Measurements from ENCODE around the gene RNF168.
A peak's percentile ranks its signal among the peaks of the same experiment; 100 is the strongest.

RNF168 gene

DNA sequence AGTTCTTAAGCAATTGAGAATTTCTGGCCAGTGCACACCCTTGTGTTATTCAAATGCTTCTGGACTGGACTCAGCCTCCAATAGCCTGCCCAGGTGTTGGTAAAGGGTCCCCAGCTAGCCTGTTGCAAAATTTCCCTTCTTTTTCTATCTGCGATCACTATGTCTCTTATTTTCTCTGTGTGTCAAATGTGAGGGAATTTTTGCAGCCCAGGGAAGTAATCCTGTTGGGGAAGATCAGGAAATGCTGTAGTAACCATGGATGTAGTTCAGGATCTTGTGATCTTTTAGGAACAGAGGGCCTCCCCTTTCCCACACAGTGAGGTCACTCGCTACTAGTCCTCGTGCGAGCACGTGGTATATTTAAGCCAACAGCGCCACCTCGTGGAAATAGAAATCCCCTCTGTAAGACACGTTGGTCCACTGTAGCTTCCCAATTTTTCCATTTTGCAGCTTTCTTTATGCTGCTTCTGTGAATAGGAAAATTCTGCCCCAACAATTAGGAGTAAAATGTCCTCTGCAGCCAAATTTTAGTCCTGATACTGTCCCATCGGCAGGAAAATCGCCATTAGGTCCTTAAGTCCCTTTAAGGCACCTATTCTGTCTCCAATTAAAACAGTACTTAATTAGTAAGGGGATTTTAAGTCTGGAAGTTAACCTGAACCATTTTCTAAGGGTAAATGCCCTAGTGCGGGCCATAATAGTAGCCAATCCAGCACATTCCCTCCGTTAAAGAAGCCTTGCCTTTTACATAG, 15.6 kb upstream of the RNF168 start:
- no peaks in the 10 kb centered on the region for H3K27me3 ChIP-seq
- H3K4me3 ChIP-seq (ENCODE audit: low read depth in 1 of 2, low read length in 1 of 2): no peak overlapping the region
- no peak overlapping the region for H3K27ac ChIP-seq
- H3K36me3 ChIP-seq: no peaks in the 10 kb centered on the region
- TF ChIP-seq, protein P1, sequence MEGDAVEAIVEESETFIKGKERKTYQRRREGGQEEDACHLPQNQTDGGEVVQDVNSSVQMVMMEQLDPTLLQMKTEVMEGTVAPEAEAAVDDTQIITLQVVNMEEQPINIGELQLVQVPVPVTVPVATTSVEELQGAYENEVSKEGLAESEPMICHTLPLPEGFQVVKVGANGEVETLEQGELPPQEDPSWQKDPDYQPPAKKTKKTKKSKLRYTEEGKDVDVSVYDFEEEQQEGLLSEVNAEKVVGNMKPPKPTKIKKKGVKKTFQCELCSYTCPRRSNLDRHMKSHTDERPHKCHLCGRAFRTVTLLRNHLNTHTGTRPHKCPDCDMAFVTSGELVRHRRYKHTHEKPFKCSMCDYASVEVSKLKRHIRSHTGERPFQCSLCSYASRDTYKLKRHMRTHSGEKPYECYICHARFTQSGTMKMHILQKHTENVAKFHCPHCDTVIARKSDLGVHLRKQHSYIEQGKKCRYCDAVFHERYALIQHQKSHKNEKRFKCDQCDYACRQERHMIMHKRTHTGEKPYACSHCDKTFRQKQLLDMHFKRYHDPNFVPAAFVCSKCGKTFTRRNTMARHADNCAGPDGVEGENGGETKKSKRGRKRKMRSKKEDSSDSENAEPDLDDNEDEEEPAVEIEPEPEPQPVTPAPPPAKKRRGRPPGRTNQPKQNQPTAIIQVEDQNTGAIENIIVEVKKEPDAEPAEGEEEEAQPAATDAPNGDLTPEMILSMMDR (IDR thresholded peaks at IDR 0.05): peak; percentile 59
- no peaks in the 10 kb centered on the region for H3K4me1 ChIP-seq (ENCODE audit: control insufficient read depth in 1 of 2, insufficient read depth in 1 of 2, low read depth in 1 of 2, low read length in 1 of 2)
- H3K9me3 ChIP-seq: peaks cover 24% of the 10 kb centered on the region

DNA sequence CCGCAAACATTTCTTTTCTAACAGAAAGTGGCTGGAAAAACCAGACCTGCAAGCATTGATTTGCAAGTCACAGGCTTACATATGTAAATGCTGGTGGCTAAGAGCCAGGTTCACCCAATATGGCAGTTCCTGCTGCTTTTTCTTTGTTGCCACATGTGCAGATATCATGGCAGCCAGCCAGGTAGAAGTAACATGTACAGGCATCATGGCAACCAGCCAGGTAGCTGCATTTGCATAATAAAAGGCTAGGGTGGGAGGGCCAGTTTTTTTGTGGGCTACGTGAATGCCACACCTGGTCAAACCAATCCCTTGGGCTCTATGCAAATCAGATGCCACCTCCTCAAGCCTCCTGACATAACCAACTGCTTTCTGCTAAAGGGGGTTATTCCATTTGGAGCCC, 14.4 kb upstream of the RNF168 start:
- TF ChIP-seq, protein P1 (IDR thresholded peaks at IDR 0.05): no peak
- Histone ChIP-seq H3K27ac (no peak overlapping the region), H3K4me1 (ENCODE audit: control insufficient read depth in 1 of 2, insufficient read depth in 1 of 2, low read depth in 1 of 2, low read length in 1 of 2) (no peaks in the 10 kb centered on the region), H3K9me3 (peaks cover 24% of the 10 kb centered on the region), H3K27me3 (no peaks in the 10 kb centered on the region), H3K4me3 (ENCODE audit: low read depth in 1 of 2, low read length in 1 of 2) (no peak overlapping the region), H3K36me3 (no peaks in the 10 kb centered on the region)

GRCh38 chr3:196517162-196517800, 13.7 kb upstream of the RNF168 start:
- no peak overlapping the region for H3K27ac ChIP-seq
- H3K36me3 ChIP-seq: no peaks in the 10 kb centered on the region
- H3K4me1 ChIP-seq (ENCODE audit: control insufficient read depth in 1 of 2, insufficient read depth in 1 of 2, low read depth in 1 of 2, low read length in 1 of 2): no peaks in the 10 kb centered on the region
- H3K4me3 ChIP-seq (ENCODE audit: low read depth in 1 of 2, low read length in 1 of 2): no peak overlapping the region
- H3K27me3 ChIP-seq: no peaks in the 10 kb centered on the region
- peaks cover 24% of the 10 kb centered on the region for H3K9me3 ChIP-seq
- TF ChIP-seq, protein P1 (IDR thresholded peaks at IDR 0.05): no peak

DNA sequence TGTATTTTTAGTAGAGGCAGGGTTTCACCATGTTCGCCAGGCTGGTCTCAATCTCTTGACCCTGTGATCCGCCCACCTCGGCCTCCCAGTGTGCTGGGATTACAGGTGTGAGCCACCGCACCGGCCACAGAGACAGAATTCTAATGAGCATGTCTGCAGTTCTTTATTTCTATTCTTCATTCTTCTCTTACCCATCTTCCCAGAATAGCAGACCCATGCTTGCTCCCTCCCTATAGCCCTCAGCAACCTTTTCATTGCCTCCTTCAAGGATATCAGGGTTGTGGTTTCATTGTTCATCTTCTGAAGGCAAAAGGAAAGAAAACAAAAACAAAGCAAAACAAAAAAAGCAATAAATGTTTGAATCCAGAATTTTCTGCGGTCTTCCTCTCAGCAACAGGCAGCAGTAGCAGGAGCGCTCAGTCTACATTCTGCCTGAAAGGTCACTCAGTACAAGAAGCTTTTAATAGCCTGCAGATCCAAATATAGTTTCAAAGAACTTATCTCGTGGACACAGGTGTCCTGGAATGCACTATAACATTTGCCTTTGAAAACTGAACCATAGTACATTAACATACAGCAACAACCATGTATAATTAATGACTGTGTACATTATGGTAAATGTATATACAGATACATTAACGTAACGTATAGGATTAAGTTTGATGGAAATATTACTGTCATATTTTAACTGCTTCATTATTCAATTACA, 11.5 kb upstream of the RNF168 start, which contains the start of gene SMCO1:
TSS of gene SMCO1 (minus strand) at position 434 of the 709 bp plus-strand sequence. CDS start at position 297, 137 bp downstream.
- TF ChIP-seq, protein P1 (IDR thresholded peaks at IDR 0.05): no peak
- Histone ChIP-seq H3K4me1 (ENCODE audit: control insufficient read depth in 1 of 2, insufficient read depth in 1 of 2, low read depth in 1 of 2, low read length in 1 of 2) (no peaks in the 10 kb centered on the region), H3K4me3 (ENCODE audit: low read depth in 1 of 2, low read length in 1 of 2) (no peak within 1 kb of the TSS), H3K27me3 (no peaks in the 10 kb centered on the region), H3K36me3 (no peaks in the 10 kb centered on the region), H3K27ac (no peak within 1 kb of the TSS), H3K9me3 (peaks cover 21% of the 10 kb centered on the region)

GRCh38 chr3:196514350-196514716, 10.8 kb upstream of the RNF168 start:
- Histone ChIP-seq H3K4me3 (ENCODE audit: low read depth in 1 of 2, low read length in 1 of 2) (no peak overlapping the region), H3K27me3 (no peaks in the 10 kb centered on the region), H3K36me3 (no peaks in the 10 kb centered on the region), H3K9me3 (peaks cover 14% of the 10 kb centered on the region), H3K4me1 (ENCODE audit: control insufficient read depth in 1 of 2, insufficient read depth in 1 of 2, low read depth in 1 of 2, low read length in 1 of 2) (no peaks in the 10 kb centered on the region), H3K27ac (no peak overlapping the region)
- TF ChIP-seq, protein P1 (IDR thresholded peaks at IDR 0.05): no peak
